SW 1271 (cell line): ENCODE data around the gene ACTL8.
"Not testable (repeated sequence)": the region's sequence is repeated elsewhere in the genome, so short reads cannot be mapped to it uniquely, and the experiment has no call there.

Source experiments
- DNase-seq, 2 experiments: peaks; one replicate each; lab custom pipeline; 2025; lab: John Stamatoyannopoulos, UW

The ACTL8 gene

GRCh38 chr1:17735793-17736192 is 19.3 kb upstream of the ACTL8 start:
- no peak for DNase-seq

GRCh38 chr1:17736625-17737024 is 18.5 kb upstream of the ACTL8 start:
- no peak for DNase-seq

DNA sequence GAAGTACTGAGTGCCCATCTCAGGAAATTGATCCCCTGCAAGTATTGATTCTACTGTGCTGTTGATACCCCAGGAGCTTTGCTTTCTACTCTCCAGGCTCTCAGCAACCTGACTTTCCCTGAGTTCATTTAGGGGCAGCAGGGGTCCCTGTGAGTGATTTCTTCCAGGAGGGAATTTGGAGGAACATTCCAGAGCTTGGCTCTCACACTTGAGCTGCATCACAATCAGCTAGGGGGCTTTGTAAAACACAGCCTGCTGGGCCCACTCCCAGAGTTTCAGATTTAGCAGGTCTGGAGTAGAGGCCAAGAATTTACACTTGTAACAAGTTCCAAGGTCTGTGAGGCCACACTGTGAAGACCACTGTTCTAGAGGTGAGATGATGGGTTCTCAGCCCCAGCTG is 16.1 kb upstream of the ACTL8 start:
- DNase-seq = no peak

- no peak for DNase-seq
These were observed 14.1 kb upstream of the ACTL8 start for GRCh38 chr1:17741052-17741451.

GRCh38 chr1:17742583-17742982 is 12.6 kb upstream of the ACTL8 start:
- no peak for DNase-seq

- DNase-seq = no peak
These were observed 12.0 kb upstream of the ACTL8 start for GRCh38 chr1:17743008-17743647.

GRCh38 chr1:17743925-17744324 is 11.2 kb upstream of the ACTL8 start:
- no peak for DNase-seq

GRCh38 chr1:17744666-17745478 is 10.3 kb upstream of the ACTL8 start:
- no peak for DNase-seq

DNA sequence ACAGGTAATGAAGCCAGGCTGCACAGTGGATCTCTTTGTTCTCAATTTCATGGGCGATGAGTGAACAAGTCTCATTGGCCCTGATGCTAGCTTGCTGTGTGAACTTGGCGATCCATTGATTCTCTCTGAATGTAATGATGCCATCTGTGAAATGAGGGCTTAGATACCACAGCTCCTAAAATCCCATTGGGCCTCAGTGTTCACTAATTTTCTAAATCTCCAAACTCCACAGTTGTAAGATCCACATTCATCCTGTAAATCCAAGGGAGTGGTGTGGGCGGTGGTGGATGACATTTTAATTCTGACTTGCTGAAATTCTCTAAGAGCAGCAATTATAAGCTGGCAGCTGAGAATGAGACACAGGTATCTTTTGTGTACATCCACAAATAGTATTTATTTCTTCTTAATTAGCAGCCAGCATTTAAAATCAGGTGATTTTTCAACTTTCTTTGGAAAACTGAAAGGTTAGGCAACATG is 9.6 kb upstream of the ACTL8 start:
- DNase-seq = no peak

- DNase-seq = not testable (repeated sequence)
These were observed 8.9 kb upstream of the ACTL8 start for GRCh38 chr1:17746281-17746680.

DNA sequence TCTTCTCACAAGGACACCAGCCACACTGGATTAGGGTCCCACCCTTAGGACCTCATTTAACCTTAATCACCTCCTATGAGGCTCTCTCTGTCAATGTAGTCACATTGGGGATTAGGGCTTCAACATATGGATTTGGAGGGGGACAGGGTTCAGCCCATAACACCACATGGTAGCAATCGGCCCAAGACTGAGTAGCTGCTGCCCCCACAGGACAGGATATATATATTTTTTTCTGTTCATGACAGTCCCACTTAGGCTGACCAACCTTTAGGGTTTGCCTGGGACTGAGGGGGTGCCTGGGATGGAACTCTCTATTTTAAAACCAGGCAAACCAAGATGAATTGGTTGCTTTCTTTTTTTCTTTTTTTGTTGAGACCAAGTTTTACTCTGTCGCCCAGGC is 8.2 kb upstream of the ACTL8 start:
- no peak for DNase-seq

GRCh38 chr1:17750333-17750732 is 4.8 kb upstream of the ACTL8 start:
- DNase-seq = no peak

- no peak for DNase-seq
These were observed 2.8 kb upstream of the ACTL8 start for GRCh38 chr1:17752356-17752755.

DNA sequence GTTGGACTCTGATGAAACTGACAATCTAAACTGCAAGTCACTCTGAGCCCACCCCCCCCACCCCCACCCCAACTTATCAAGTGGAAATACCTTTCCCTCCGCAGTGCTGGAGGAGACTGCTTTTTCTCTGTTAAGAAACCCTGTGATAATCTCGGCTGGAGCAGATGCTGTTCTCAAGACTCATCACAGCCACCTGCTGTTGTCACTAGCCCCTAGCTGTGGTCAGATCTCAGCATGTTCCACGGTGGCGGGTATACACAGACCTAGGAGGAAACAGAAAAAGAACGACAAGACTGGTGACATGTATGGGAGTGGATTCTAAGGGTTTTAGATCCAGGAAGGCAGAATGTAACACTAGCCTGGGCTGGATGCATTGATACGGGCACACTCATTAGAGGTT is 2.3 kb downstream of the ACTL8 start:
- no peak for DNase-seq

DNA sequence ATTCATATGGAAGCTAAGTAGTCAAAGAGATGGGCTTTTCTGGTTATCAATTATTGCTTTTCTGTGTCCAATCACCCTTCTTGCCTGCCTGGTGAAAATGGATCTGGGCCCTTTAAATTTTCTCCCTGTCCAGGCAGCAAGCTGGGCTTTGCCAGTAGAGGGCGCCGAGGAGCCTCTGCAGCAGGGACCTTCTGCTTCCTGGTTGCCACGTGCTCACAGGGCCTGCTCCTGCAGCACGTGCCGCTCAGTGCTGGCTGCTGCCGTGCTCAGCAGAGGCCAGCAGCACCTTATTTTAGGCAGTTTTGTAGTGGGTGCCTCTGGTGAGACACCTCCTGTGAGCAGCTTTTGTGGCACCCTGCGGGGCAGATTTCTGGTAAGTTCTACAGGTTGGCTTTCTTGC is 4.0 kb downstream of the ACTL8 start:
- no peak for DNase-seq

GRCh38 chr1:17762313-17762712 is 7.2 kb downstream of the ACTL8 start:
- no peak for DNase-seq

GRCh38 chr1:17763417-17763816 is 8.3 kb downstream of the ACTL8 start:
- no peak for DNase-seq

DNA sequence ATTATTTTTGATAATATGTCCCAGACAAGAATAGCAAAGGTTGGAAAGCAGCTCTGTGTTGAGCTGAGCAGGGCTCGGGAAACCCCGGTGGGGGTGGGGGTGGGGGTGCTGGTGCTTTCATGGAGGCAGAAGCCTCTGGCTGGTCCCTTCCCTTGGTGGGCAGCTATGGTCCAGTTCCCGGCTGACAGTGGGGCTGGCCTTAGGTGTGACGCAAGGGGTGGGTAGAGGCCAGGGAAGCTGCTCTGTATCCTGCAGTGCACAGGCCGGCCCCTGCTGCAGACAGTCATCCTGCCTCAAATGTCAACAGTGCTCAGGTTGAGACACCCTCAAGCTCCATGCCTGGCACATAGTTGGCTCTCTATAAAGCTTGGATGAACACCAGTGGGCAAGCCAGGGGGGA is 8.9 kb downstream of the ACTL8 start:
- DNase-seq = no peak

- no peak for DNase-seq
These were observed 9.5 kb downstream of the ACTL8 start for GRCh38 chr1:17764591-17764990.

- DNase-seq = no peak
These were observed 10.6 kb downstream of the ACTL8 start for GRCh38 chr1:17765444-17766411.

GRCh38 chr1:17768651-17769241 is 13.6 kb downstream of the ACTL8 start:
- no peak for DNase-seq

- no peak for DNase-seq
These were observed 15.8 kb downstream of the ACTL8 start for GRCh38 chr1:17770983-17771382.
